K562 (cell line): Measurements from ENCODE around the gene TSHR. TPM values are rescaled to one million over a fixed set of nuclear protein-coding genes. Genes with fewer than 3 reads are reported as not detected.

ENCODE experiments used
- ATAC-seq: fragments of 200-7000 bp; cut with Tn5 transposase; 3 replicates; pipeline ENCODE4 v1.9.1; 2020; ENCODE audit warnings: moderate library complexity
- BruUV-seq: library from RNA; stranded (reverse); fragments of 400-500 nt; replicated peaks from 2 replicates; lab custom pipeline; 2021; lab: Mats Ljungman, UMichigan
- CTCF ChIA-PET: fragments of 300-600 bp; formaldehyde crosslinking; extraction: SDS; loops from one replicate; lab custom pipeline; 2021; ENCODE audit warnings: low intra/inter-chr PET ratio; lab: Yijun Ruan, JAX
- POLR2A ChIA-PET: fragments of 300-600, 350-650 bp; sonication (Branson Sonifier 250); formaldehyde crosslinking; extraction: SDS; loops from one replicate; lab custom pipeline; 2021; ENCODE audit warnings: antibody characterized with exemption, inconsistent platforms; lab: Yijun Ruan, JAX
- DNase-seq, 4 experiments: peaks; one replicate each; pipeline versions ENCODE4 v3.0.0 to v3.0.0-alpha.2; 2011 to 2018; ENCODE audit warnings: low spot score in 3 of 4, mixed read lengths in 3 of 4; ENCODE audit errors: extremely low read depth in 1 of 4
- FAIRE-seq: peaks from 2 replicates; lab custom pipeline; 2011; peaks lifted over from hg19 to GRCh38; lab: Jason Lieb, UNC
- H2AFZ ChIP-seq: 2 replicates; pipeline ENCODE4 v1.6.0; 2011; ENCODE audit warnings: low read depth, low read length, control low read depth, inconsistent platforms
- H3K27ac ChIP-seq: fragments of 200-600 bp; 3 replicates; pipeline ENCODE4 v1.8.0; 2011; ENCODE audit warnings: low read depth, mild to moderate bottlenecking, control low read depth, inconsistent platforms, low read length, moderate library complexity, mixed read lengths; ENCODE audit errors: extremely low read depth
- H3K27me3 ChIP-seq, 2 experiments: fragments of 300-600 bp in 1 of 2; 2 replicates in 1 of 2; 3 replicates in 1 of 2; pipeline versions ENCODE4 v1.6.0 to v1.8.0; 2011; ENCODE audit warnings: inconsistent platforms in 2 of 2, low read length in 2 of 2, mild to moderate bottlenecking in 1 of 2, mixed read lengths in 1 of 2, moderate library complexity in 1 of 2; ENCODE audit not compliant: control insufficient read depth in 2 of 2, insufficient read depth in 2 of 2
- H3K36me3 ChIP-seq: fragments of 300-600 bp; 3 replicates; pipeline ENCODE4 v1.8.0; 2011; ENCODE audit warnings: mild to moderate bottlenecking, low read length, inconsistent platforms; ENCODE audit not compliant: control insufficient read depth, insufficient read depth
- H3K4me1 ChIP-seq, 2 experiments: fragments of 200-600 bp in 1 of 2; replicated peaks in 1 of 2; 2 replicates in 1 of 2; 3 replicates in 1 of 2; pipeline versions ENCODE4 v1.5.1 to v1.8.0; 2011; ENCODE audit warnings: inconsistent platforms in 2 of 2, low read length in 2 of 2, mild to moderate bottlenecking in 1 of 2, mixed read lengths in 1 of 2, moderate library complexity in 1 of 2; ENCODE audit not compliant: control insufficient read depth in 2 of 2, insufficient read depth in 2 of 2
- H3K4me2 ChIP-seq: 2 replicates; pipeline ENCODE4 v1.6.1; 2011; ENCODE audit warnings: low read length, control low read depth, inconsistent platforms, mixed read lengths; ENCODE audit not compliant: insufficient read depth
- H3K4me3 ChIP-seq: fragments of 200-600 bp; sonication (generic), shearing (Covaris generic); 2 replicates; pipeline ENCODE4 v1.5.1; 2016; ENCODE audit warnings: control low read depth, inconsistent platforms
- H3K79me2 ChIP-seq: fragments of 200-600 bp; 3 replicates; pipeline ENCODE4 v1.8.0; 2011; ENCODE audit warnings: low read length, inconsistent platforms; ENCODE audit not compliant: control insufficient read depth, insufficient read depth
- H3K9ac ChIP-seq, 2 experiments: 2 replicates each; pipeline versions ENCODE4 v1.6.0 to v1.6.1; 2011; ENCODE audit warnings: low read depth in 2 of 2, low read length in 2 of 2, control low read depth in 1 of 2, inconsistent platforms in 1 of 2, mild to moderate bottlenecking in 1 of 2, mixed read lengths in 1 of 2; ENCODE audit not compliant: insufficient read depth in 1 of 2
- H3K9me1 ChIP-seq: one replicate; pipeline ENCODE4 v1.6.0; 2011; ENCODE audit warnings: inconsistent platforms, mild to moderate bottlenecking, low read length, moderate library complexity; ENCODE audit not compliant: control insufficient read depth, insufficient read depth
- H3K9me3 ChIP-seq: replicated peaks from 2 replicates; pipeline ENCODE4 v1.5.1; 2011; ENCODE audit warnings: low read depth, low read length, inconsistent platforms; ENCODE audit not compliant: control insufficient read depth, insufficient read depth
- H4K20me1 ChIP-seq: replicated peaks from 2 replicates; pipeline ENCODE4 v1.6.1; 2011; ENCODE audit warnings: low read length, inconsistent platforms, mixed read lengths; ENCODE audit not compliant: control insufficient read depth, insufficient read depth
- C11orf30 ChIP-seq: fragments of 450-650 bp; IDR thresholded peaks from 2 replicates; pipeline ENCODE4 v1.6.1; 2016; ENCODE audit warnings: low read depth, mild to moderate bottlenecking
- CBX1 ChIP-seq: sonication (generic); IDR thresholded peaks from 2 replicates; pipeline ENCODE4 v1.6.1; 2016; ENCODE audit warnings: antibody characterized with exemption, low read depth, mild to moderate bottlenecking
- FOXJ2 ChIP-seq: fragments of 200-800 bp; sonication (Bioruptor generic); IDR thresholded peaks from 2 replicates; pipeline ENCODE4 v1.6.1; 2016; ENCODE audit warnings: missing genetic modification characterization, missing compliant biosample characterization
- FOXP4 ChIP-seq: sonication (generic); formaldehyde crosslinking; IDR thresholded peaks from 2 replicates; pipeline ENCODE4 v1.8.0; 2022; ENCODE audit warnings: mild to moderate bottlenecking, missing genetic modification reagents, borderline replicate concordance
- HDAC2 ChIP-seq: fragments of 450-650 bp; IDR thresholded peaks from 2 replicates; pipeline ENCODE4 v1.6.1; 2016; ENCODE audit warnings: mild to moderate bottlenecking
- JUNB ChIP-seq: fragments of 450-650 bp; formaldehyde crosslinking; conservative IDR thresholded peaks from 2 replicates; pipeline ENCODE4 v1.4.0; 2020; ENCODE audit warnings: mild to moderate bottlenecking
- MEF2A ChIP-seq: IDR thresholded peaks from 2 replicates; pipeline ENCODE4 v1.6.1; 2011; ENCODE audit warnings: low read depth, mild to moderate bottlenecking, low read length, moderate library complexity; ENCODE audit not compliant: control insufficient read depth
- NFXL1 ChIP-seq: fragments of 450-650 bp; formaldehyde crosslinking; IDR thresholded peaks from 2 replicates; pipeline ENCODE4 v1.4.0; 2021; ENCODE audit warnings: mild to moderate bottlenecking
- PML ChIP-seq: IDR thresholded peaks from 2 replicates; pipeline ENCODE4 v1.6.1; 2012; ENCODE audit warnings: low read length, inconsistent platforms
- SIN3A ChIP-seq, 2 experiments: fragments of 150-350 bp in 1 of 2; IDR thresholded peaks; 2 replicates each; pipeline ENCODE4 v1.6.1; 2011 to 2016; ENCODE audit warnings: borderline replicate concordance in 2 of 2, low read depth in 2 of 2, low read length in 2 of 2, mild to moderate bottlenecking in 2 of 2, moderate library complexity in 2 of 2; ENCODE audit not compliant: control insufficient read depth in 1 of 2
- SNIP1 ChIP-seq: fragments of 450-650 bp; IDR thresholded peaks from 2 replicates; pipeline ENCODE4 v1.7.1; 2017; ENCODE audit warnings: low read depth, mild to moderate bottlenecking
- TAF9B ChIP-seq: fragments of 450-650 bp; IDR thresholded peaks from 2 replicates; pipeline ENCODE4 v1.6.1; 2018; ENCODE audit warnings: mild to moderate bottlenecking; ENCODE audit not compliant: partially characterized antibody
- TSC22D4 ChIP-seq: fragments of 450-650 bp; IDR thresholded peaks from 2 replicates; pipeline ENCODE4 v1.6.1; 2016; ENCODE audit warnings: missing genetic modification characterization, missing biosample characterization, control low read depth
- ZNF354B ChIP-seq: fragments of 250-450 bp; sonication (Bioruptor Pico); IDR thresholded peaks from 2 replicates; pipeline ENCODE4 v1.4.0; 2020
- ZNF699 ChIP-seq: fragments of 250-450 bp; sonication (Bioruptor Pico); IDR thresholded peaks from 2 replicates; pipeline ENCODE4 v1.8.0; 2021; ENCODE audit warnings: mild to moderate bottlenecking, moderate library complexity; ENCODE audit not compliant: insufficient replicate concordance
- ZNF707 ChIP-seq: fragments of 250-450 bp; sonication (Bioruptor Pico); conservative IDR thresholded peaks from 2 replicates; pipeline ENCODE4 v1.8.0; 2022; ENCODE audit warnings: inconsistent platforms, mild to moderate bottlenecking, moderate library complexity
- WGBS: fragments of 100-300 bp; shearing (Covaris generic); methylation state at CpG from one replicate; pipeline ENCODE4 v1.1.6; 2016; ENCODE audit warnings: low coverage, mixed read lengths; ENCODE audit not compliant: insufficient coverage; ENCODE audit errors: missing lambda C conversion rate; 5-methylcytosine and 5-hydroxymethylcytosine counted together
- in situ Hi-C: fragments of 300-500 bp; cut with MboI; formaldehyde crosslinking; loops from 4 replicates; pipeline ENCODE4 v1.15.0; 2018; ENCODE audit warnings: inconsistent platforms, mixed read lengths
- intact Hi-C: fragments of 100-400 bp; cut with micrococcal nuclease; formaldehyde crosslinking; loops from 2 replicates; pipeline ENCODE4 v1.14.2; 2022
- polyA plus RNA-seq, 8 experiments: library from polyadenylated mRNA; depleted of rRNA in 4 of 8; stranded (reverse) in 5 of 8; unstranded in 3 of 8; fragments of >200 nt; fragmentation: Nextera tagmentation in 2 of 8; fragmentation: Illumina TruSeq in 1 of 8; extraction: Ambion mirVana in 2 of 8; extraction: Trizol in 1 of 8; gene quantifications; 2 replicates each; pipeline versions ENCODE4 v1.2.1 to v1.2.3, GENCODE V29; 2011 to 2014; ENCODE audit warnings: inconsistent platforms in 1 of 8, missing spikeins in 1 of 8
- total RNA-seq, 7 experiments: library from RNA; depleted of rRNA in 6 of 7; stranded (reverse); fragments of >200 nt in 6 of 7; fragmentation: Illumina TruSeq in 2 of 7; extraction: Trizol in 2 of 7; gene quantifications; 2 replicates each; pipeline versions ENCODE4 v1.2.1 to v1.2.3, GENCODE V29; 2011 to 2021; ENCODE audit warnings: low replicate concordance in 1 of 7

TSHR gene
- total and polyA plus RNA-seq, 9 of the 15 experiments (the other 6 are each of a cell fraction or from before 2014, with no cell fraction given): 0.01 to 0.10 TPM; not detected in 7

- FAIRE-seq: no peak
- H4K20me1 ChIP-seq: no peaks in the 10 kb centered on the region
- no peak overlapping the region for H3K4me2 ChIP-seq
- ATAC-seq: no peak
- ChIA-PET POLR2A (no interaction called here), CTCF (no interaction called here)
- no peak for TF ChIP-seq SIN3A (IDR thresholded peaks at IDR 0.05; ENCODE audit: borderline replicate concordance in 2 of 2, control insufficient read depth in 1 of 2, low read depth in 2 of 2, low read length in 2 of 2)
- no peak for TF ChIP-seq HDAC2
- TF ChIP-seq ZNF707: no peak
- TF ChIP-seq SNIP1: no peak
- TF ChIP-seq FOXP4: no peak
- no peak for TF ChIP-seq FOXJ2 (tag)
- TF ChIP-seq ZNF354B (CRISPR knock-in tag): no peak
- TF ChIP-seq C11orf30: no peak
- no peak for TF ChIP-seq CBX1
- no peak for TF ChIP-seq JUNB
- no peak for TF ChIP-seq TAF9B
- no peak for TF ChIP-seq NFXL1
- no peak for TF ChIP-seq ZNF699 (CRISPR knock-in tag)
- no peak for TF ChIP-seq PML
- no peak for TF ChIP-seq MEF2A
- TF ChIP-seq TSC22D4 (tag): no peak
- H3K27ac ChIP-seq: no peak overlapping the region
- no peaks in the 10 kb centered on the region for H3K36me3 ChIP-seq
- H3K4me3 ChIP-seq: no peak overlapping the region
- WGBS: 0% methylated on average over 3 of the region's 3 CpGs
- no TSS peak for BruUV-seq
- peaks cover 0 to 5% of the 10 kb centered on the region in 2 experiments; a peak in 1 of 5 replicates for H3K27me3 ChIP-seq
- in situ Hi-C loops: loop anchor here (5.0 kb wide), 1 partner anchor 103 kb away; no protein-coding TSS in a partner anchor
- H3K9me3 ChIP-seq: no peaks in the 10 kb centered on the region
- H3K9me1 ChIP-seq: no peaks in the 10 kb centered on the region
- intact Hi-C loops: loop anchor here (10.0 kb wide), 1 partner anchor 306 kb away; no protein-coding TSS in a partner anchor
- H2AFZ ChIP-seq: no peak overlapping the region
- H3K79me2 ChIP-seq: no peaks in the 10 kb centered on the region
- H3K9ac ChIP-seq: no peak overlapping the region
- no peak for DNase-seq
- peaks cover 0 to 9% of the 10 kb centered on the region in 2 experiments; a peak in 3 of 5 replicates for H3K4me1 ChIP-seq
These were observed 3.5 kb downstream of the TSHR start for GRCh38 chr14:80958939-80959338.
